ENCODE results near the gene GRIK2.

Gene GRIK2

DNA sequence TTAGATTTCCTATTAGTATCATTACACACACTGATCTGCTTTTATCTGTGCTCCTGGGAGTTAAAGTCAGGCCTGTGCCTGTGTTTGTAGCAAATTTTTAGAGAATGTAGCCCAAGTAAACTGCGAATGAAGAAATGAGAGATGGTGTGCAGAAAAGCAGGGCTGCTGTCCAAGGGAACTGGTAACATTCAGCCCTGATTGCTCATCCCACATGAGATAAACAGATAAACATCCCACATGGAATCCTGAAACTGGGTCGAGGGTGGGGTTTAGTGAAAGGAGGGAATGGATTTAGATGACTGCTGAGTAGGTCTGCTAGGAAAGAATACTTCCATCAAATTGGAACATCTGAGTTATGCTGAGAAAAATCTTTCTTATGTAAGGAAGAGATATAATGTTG, 69.1 kb downstream of the GRIK2 start:
- DNase-seq = no peak

DNA sequence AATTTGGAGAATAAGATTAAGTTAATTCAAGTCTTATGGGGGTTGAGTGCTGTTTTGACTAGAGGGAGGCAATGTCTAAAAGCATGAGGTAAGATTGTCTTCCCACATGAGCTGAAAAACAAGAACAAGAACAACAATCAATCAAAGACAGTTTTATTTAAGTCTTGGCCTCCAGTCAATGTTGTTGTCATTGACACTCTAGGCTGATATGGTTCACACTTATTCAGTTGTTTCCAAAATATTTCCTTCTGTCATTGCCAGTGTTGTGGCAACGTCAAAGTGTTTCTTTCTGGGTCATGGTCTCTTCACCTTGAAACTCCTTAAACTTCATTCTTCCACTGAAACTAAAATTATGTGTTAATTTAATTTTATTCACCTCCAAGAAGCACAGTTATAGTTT, 72.4 kb downstream of the GRIK2 start:
- DNase-seq = no peak

DNA sequence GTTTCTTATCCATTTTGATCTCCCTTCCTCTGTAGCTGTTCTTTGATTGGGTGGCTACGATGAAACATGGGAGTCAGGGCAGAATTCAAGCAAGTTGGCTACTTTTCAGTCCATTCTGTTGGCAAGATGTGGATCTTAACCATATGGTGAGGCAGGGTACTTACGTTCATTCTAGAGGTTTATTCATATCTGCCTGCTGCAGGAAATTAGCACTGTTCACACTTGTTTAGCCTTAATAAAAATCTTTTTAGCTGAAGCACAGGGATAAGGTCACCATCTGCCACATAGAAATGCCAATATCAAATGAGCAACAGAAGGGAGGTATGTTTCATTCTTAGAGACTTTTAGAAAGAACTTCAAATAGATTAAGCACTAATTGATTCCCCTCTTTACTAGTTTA, 83.9 kb downstream of the GRIK2 start:
- no peak for DNase-seq

DNA sequence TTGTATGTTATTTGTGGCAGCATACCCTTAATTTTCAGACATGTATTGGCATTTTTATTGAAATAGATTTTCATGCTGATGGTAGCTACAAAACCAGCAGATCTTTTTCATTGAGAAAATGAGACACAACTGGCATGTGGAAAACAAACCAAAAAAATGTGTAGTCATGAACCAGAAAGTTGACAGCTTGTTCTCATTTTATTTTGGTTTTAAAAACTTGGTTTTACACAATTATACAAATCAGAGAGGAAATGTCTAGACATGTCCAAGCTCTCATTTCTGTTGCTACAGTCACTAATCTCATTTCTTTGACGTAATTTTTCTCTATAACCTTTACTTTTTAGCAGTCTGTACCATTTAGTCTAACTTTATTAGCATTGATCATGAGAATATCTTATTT, 85.4 kb downstream of the GRIK2 start:
- no peak for DNase-seq

DNA sequence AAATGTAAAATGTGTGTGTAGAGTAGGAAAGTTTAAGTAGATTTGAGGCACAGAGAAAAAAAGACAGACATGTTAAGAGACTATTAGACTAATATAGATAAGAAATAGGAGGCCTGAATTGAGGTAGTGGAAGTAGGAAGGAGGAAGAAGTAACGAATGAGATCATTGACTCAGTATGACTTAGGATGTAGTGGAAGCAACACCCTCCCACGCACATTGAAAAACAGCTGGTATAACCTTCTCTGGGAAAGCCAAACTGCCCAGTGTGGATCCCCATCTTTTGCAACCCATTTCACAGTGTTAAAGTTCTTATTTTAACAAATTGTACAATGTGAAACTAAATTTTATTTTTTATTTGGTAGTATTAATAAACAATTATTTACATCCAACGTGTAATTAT, 89.1 kb downstream of the GRIK2 start:
- no peak for DNase-seq

DNA sequence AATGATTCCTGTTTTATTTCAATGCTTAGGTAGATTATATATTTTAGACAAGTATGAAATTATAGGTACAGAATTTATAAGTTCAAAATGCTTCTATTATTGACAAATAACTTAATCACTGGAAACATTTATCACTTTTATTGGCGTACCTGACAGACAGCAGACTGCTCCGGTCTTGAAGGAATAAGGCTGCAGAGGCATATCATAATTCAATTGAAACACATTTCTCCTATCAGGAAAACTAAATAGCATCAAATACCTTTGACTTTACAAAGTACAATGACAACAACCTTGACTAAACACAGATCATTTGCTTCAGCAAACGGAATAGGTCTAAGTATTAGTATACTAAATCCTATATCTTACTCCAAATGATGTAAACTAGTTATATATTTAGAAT, 91.3 kb downstream of the GRIK2 start:
- DNase-seq = no peak

DNA sequence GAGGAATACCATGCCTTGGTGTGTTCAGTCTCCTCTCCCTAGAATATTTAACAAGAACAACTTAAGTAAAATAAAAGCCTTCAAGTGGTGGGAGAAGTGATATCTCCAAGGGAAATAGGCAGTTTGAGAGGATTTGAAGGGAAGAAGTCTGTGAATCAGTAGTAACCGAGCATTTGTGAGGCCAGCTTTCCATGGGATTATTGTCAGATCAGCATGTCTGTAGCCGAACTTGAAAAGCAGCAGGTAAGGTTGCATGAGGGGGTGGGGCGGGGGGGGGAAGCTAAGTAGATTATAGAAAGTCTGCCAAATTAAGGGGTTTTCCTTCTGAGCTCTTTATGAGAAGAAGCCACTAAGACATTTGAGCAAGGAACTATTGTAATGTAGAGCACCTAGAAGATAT, 92.6 kb downstream of the GRIK2 start:
- DNase-seq = no peak

DNA sequence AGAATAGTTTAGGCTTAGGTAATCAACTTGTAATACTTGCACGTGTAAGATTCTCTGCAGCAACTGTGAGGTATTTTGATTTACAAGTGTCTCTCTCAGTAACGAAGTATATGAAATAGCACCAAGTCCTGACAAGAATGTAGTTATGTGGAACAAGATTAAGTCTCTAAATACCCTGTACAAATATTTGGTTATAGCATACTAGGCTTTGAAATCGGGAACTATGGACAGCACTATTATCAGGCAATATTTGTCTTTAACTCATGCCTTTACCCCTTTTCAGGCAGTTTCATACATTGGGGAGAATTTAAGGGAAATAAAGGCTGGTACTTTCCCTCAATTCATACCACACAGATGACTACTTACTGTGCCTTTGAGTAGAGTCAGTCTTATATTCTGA, 93.2 kb downstream of the GRIK2 start:
- no peak for DNase-seq

DNA sequence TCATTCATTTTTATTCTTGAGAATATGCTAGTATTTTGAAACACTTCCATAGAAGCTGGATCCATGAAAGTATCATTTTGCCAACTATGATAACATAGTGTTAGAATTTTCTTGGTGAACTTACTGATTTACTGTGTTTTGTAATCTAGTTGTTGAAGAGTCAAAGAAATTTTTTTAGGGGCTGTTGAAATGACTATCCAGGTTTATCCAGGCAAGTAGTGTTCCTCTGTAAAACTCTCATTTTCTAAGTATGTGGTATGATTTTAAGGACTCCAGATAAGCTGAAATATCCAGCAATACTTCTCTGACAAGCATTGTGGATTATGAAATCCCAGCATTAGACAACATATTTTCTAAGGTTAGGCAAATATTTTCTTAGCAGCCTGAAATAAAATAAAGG, 95.9 kb downstream of the GRIK2 start:
- DNase-seq = no peak

DNA sequence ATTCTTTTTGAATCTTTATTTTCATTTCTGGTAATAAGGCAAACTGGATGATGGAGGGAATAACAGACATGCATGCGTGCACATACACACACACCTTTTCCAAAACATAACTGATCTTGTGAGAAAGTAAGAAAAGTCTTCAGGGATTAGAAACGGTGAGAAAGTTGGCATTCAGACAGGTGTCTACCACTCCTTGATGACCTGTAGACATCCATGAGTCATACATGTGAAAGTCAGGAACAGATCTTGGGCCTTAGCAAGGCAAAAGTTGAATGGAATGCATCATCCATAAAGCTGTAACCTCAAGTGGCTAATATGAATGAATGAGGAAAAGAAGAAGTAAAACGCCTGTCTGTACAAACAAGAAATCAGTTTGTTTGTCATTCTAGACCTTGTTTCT, 97.3 kb downstream of the GRIK2 start:
- DNase-seq = no peak

DNA sequence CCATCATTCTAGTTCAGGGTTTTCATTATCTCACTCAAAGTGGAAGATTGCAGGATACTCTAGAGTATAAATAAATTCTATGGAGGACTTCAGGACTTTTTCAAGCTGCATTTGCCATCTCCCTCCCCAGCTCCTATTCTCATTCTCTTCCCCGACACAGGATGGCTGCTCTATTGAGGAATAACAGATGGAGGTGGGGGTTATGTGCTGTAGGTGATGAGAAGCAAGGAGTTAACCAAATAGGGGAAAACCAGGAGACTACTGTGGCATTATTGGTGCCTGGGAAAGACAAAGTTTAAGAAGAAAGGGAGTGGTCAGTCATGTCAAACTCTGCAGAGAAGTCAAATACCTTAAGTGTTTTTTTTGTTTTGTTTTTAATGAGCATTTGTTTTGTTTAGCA, 109.3 kb downstream of the GRIK2 start:
- DNase-seq = no peak

DNA sequence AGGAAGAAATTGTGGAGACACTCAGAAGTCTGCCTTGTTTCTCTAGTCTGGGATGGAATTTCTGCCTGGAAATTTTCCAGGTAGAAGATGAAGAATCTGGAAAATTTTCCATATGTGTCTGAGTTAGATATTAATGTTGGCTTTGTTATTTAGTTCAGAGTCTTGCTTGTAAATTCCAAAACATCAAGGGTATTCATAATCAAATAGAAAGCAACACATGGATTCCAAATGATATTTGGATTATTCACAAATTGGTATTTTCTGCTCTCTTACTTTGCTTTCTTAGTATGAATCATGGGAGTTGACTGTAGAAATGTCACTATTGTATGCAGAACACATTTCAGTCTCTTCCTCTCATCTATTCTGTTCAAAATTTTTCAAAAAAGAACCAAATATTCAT, 116.0 kb downstream of the GRIK2 start:
- no peak for DNase-seq

DNA sequence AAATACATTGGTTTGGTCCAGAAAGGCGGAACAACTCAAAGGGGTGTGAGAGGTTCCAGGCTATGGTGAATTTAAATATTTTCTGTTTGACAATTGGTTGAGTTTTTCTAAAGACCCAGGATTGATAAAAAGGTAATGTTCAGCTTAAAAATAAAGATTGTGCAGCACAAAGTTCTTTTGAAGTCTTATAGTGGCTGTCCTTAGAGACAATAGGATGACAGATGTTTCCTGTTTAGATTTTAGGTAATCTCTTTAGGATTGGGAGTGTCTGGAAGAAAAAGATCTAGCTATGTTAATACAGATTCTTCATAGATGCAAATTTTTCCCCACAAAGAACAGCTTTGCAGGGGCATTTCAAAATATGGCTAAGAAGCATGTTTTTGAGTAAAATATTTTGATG, 119.7 kb downstream of the GRIK2 start:
- no peak for DNase-seq

DNA sequence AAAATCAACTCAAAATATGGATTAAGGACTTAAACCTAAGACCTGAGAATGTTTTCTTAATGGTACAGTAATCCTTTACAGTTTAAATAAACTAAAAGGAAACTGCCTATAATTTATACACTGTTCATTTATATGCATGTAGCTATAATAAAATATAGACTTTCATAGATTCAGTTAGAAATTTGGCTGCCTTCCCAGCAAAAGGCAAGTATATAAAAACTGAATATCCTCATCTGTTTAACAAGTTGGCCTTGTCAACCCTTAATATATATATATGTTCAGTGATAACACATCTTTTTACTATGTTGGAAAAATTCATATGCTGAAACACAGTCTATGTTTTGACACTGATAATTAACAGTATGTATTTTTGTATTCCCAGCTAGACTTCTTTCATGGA, 123.1 kb downstream of the GRIK2 start:
- DNase-seq = no peak

DNA sequence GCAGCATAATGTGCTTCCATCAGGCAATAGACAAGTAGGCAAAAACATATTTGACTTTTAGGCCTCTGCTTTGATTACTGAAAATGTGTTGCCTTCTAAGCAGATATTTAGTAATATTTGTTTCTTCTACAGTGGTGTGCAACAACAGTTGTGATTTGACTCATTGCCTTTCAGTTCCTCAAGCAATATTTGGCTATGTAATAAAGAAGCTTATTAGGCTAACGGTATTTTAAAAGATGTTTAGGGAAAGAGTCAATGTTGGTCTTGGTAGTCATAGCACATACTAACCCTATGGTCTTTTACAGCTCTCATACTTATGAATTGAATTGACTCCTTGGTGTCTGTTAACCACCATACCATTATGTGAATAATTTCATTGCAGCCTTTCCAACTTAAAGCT, 124.1 kb downstream of the GRIK2 start:
- no peak for DNase-seq

DNA sequence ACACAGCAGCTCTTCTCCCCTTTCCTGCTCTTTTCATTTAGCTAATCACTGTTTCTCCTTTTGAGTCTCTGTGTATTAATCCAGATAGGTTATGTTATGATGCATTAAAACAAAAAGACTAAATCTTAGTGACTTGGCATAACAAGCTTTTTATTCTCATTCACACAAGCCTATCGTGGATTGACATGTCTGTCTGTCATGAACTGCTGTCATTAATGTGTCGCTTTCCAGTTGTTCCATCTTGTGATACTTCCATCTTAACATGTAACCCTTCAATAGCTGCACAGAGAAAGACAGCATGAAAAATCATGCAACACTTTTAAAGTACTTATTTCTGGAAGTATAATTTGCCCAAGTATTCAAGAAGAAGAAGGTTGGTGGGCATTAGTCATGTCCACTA, 128.7 kb downstream of the GRIK2 start:
- DNase-seq = no peak

DNA sequence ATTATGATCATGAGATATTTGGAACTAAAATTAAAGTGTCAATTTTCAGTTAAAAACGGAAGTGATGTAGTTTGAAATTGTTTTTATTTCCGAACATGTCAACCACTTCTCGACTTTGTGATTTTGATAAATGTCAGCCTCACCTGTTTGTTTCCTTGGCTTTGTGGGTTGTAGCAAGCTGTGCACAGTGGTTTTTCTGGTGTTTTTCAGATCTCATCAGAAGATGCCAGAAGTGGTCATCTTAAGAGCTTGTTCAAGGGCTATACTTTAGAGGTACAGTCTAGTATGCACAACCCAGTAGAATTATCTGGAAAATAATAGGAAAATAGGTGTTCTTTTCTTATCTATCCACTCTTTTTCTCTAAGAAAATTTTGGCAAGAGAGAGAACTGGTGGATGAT, 134.0 kb downstream of the GRIK2 start:
- DNase-seq = no peak

DNA sequence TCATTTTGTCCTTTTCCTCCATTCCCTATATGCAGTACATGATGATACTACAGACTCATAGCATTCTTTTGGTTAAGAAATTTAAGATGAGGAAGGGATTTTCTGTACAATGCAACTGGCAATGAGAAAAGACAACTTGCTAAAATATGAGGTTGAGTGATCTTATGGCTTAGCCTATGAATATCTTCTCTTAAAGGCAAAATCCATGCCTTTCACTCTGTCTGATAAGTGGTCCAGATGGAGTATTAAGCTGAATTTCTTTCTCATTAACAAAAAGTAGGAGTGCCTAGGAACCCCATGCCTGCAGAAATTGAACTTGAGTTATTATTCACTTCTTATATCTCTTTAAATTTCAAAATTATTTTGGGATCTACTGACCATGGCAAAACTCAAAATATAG, 135.3 kb downstream of the GRIK2 start:
- DNase-seq = no peak

DNA sequence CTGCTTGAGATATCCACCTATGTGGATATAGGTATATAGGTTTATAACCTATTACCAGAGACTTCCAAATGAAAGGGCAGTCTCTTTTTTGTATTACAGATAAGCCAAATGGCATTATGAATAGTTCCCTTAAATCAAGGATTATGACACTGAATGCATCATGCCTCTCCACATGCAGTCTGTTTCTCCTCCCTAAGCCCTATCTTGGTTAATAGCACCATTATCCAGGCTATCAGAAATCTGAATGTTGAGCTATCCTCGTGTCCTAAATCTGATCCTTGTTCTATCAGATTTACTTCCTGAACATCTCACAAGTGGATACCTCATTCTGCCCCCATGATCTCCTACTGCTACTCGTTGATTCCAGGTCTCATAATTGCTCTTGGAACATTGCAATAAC, 138.0 kb downstream of the GRIK2 start:
- DNase-seq = no peak

DNA sequence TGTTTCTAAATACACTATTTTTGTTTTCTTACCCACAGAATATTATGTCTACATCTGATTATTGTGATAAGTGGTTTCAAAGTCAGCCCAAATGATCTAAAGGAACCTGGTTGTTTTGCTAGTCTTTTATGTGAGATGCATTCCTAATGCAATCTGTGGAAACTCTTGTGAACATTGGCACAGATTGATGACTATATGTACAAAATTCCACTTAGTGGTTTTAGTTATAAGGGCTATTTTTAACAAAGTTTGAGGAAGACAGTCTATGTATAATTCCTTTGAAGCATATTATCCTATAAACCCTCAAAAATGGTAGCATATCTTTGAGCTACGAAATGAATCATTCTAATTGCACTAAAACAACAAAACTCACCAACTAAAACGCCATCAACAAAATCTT, 140.9 kb downstream of the GRIK2 start:
- DNase-seq = no peak

DNA sequence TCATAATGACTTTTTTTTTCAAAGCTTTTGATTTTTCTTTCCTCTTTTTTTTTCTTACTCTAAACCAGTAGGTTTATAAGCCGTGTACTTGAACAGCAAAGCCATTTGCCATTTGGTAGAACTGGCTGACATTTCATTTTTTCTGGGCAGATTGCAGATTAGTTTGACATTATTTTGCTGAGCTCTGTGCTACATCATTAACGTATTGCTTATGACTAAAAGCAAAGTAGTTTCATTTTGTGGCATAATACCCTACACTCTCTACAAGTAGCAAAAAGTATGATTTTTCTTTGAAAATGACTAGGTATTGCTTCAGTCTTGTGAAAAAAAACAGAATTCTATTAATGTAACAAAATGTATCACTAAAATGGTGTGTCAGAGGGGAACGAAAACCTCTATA, 141.3 kb downstream of the GRIK2 start:
- no peak for DNase-seq

DNA sequence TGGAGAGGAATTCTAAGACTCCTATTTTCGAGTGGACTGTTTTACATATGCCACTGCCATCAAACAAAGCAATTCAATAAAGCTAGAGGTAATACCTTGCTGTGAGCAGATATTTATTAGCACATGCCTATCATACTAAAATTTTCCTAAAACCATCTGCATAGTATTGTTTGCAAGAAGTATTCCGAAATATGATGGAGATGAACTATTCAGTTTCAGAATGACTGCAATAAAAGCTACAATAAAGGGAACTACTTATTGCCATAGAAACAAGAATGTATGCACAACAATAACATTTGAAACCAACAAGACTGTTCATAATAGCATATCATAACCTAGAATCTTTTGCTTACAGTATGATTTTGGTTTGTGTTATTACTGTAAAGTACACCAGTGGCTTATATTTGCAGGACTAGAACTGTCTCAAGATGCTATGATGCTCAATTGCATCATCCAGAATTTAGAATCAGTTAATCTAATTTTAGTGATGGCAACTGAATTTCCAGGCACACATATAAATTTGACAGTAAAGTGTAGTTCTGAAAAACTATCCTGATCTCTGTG, 144.3 kb downstream of the GRIK2 start:
- DNase-seq = no peak

DNA sequence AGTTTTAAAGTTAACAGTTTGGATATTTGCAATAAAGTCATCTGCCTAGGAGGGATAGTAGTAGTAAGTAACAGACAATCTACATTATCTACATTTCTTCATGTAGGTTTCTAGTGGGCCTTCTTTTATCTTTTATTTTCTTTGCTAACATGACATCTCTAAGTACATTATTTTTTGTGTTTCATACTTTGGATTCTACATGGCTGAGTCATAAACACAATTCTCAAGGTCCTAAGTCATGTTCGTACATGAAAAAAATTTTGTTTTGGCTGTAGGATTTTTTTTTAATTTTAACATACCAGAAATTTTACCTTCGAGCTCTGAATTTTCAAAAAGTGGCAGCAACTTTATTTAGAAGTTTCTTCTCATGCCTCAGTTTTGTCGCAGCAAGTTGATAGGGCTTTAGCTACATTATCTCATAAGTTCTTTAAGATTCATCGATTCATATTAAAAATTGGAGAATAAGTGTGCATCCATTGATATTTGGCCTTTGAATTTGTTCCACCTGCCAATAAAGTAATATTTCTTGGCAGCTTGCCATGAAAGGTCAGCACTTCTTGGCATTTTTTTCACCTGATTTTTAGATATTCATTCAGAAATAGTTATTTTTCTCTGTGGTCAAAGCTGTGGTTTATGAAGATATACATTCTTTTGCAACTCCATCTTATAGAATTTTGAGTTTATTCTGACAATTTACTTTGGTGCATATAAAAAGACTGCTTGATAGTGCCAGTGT, 146.2 kb downstream of the GRIK2 start:
- no peak for DNase-seq

DNA sequence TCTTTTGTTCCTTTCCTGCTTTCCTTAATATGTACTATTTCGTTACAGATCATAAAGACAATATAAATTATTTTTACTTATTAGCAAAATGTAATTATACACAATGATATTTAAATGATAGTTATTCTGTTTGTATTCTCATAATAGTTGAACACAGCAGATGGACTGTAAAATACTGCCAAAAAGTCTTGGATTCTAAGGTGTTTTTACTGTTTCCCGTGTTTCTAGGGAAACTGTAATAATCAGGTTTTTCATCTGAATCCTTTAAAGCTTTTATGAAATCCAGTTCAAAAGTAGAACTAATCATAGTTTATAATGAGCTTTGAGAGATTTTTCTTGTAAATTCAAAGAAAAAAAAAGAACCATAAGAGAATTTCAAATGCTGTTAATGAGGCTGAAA, 148.4 kb downstream of the GRIK2 start:
- no peak for DNase-seq

DNA sequence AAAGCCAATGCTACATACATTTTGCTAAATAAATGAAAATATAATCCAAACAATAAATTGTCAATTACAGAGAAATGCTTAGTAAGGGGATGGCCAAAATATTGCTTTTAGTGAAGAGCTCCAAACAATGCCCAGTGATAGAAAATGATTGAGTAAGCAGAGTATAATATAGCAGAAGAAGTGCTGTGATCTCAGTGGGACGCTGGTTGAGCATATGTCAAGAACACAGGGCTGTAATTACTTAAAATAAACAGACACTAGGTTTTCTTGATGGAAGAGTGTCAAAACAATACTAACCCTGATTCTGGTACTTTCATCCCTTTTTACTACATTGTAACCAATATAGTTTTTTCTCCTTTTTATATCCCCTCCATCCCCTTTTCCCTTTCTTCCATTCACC, 150.3 kb downstream of the GRIK2 start:
- no peak for DNase-seq
